Sciatic nerve (tissue), 2 donors: Measurements from ENCODE around the gene B4GALT1. TPM values are rescaled to one million over a fixed set of nuclear protein-coding genes. Genes with fewer than 3 reads are reported as not detected.

Experiments
- ATAC-seq: fragments of 200-7000 bp; cut with Tn5 transposase; one replicate; pipeline ENCODE4 v1.9.1; 2020; ENCODE audit warnings: mild to moderate bottlenecking, moderate library complexity
- DNase-seq: peaks from one replicate; pipeline ENCODE4 v3.0.0-alpha.2; 2020; ENCODE audit warnings: low spot score
- intact Hi-C: fragments of 100-400 bp; cut with DNase I; formaldehyde crosslinking; loops from one replicate; pipeline ENCODE4 v1.14.2; 2022
- total RNA-seq: library from RNA; stranded (reverse); fragmentation: NEBNext Ultra II Directional; extraction: Animal tissue kit (Norgen Biotek cat#: 25700); gene quantifications from one replicate; pipeline ENCODE4 v1.2.1, GENCODE V29; 2021
- donor health status: DM: no; HTN: no; CAD: no.
- donor health status: DM: no; HTN: no; CAD: no.

Gene B4GALT1
- total RNA-seq, 1 donor from 2014 or later: 85.3 TPM

DNA sequence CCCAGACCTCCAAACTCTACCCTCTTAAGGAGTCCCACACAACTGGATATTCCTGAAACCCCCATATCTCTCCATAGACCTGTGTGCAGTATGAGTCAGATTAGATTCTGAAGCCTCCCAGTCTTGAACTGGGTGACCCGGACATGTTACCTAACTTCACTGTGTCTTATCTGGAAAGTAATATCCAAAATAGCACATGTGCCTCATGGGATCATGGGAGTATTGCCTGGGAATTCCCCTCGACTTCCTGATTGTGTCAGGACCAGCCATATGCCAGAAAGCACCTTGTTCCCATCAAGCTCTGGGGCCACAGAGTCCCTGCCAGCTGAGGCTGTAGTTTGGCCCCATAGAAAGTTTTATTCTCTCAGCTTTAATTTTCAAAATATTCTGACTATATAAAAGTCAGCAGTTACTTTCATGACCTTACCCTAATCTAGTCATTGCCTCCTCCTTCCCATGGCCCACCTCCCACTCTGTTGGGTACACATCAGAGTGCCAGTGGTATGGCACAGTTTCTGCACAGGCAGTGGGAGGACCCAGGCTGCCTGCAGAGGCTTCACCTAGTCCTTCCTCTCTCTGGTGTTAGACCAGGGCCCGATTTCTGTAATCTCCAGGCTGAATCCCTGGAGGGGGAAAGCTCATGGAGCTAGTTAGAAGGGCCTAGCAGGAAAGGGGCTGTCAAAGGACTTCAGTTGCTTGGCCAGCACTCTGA lies 19.5 kb upstream of the B4GALT1 start:
- intact Hi-C loops: no loop called here
- ATAC-seq: peak; percentile 10
- DNase-seq: no peak

- ATAC-seq: no peak
- intact Hi-C loops: no loop called here
- no peak for DNase-seq
Measured at GRCh38 chr9:33185858-33186257, 18.7 kb upstream of the B4GALT1 start.

DNA sequence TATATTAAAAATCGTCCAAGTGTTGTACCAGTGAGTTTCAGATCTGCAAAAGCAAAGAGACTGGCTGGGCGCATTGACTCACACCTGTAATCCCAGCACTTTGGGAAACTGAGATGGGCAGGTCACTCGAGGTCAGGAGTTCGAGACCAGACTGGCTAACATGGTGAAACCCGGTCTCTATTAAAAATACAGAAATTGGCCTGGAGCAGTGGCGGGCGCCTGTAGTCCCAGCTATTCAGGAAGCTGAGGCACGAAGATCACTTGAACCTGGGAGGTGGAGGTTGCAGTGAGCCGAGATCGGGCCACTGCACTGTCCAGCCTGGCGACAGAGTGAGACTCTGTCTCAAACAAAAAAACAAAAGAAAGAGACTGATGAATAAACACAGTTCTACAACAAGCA lies 18.3 kb upstream of the B4GALT1 start:
- intact Hi-C loops: no loop called here
- DNase-seq: no peak
- ATAC-seq: no peak

GRCh38 chr9:33184963-33185362 lies 17.8 kb upstream of the B4GALT1 start:
- ATAC-seq (no peak), DNase-seq (no peak)
- intact Hi-C loops: no loop called here

- DNase-seq (no peak), ATAC-seq (peak; percentile 56)
- intact Hi-C loops: no loop called here
Measured at GRCh38 chr9:33182519-33182918, 15.4 kb upstream of the B4GALT1 start.

DNA sequence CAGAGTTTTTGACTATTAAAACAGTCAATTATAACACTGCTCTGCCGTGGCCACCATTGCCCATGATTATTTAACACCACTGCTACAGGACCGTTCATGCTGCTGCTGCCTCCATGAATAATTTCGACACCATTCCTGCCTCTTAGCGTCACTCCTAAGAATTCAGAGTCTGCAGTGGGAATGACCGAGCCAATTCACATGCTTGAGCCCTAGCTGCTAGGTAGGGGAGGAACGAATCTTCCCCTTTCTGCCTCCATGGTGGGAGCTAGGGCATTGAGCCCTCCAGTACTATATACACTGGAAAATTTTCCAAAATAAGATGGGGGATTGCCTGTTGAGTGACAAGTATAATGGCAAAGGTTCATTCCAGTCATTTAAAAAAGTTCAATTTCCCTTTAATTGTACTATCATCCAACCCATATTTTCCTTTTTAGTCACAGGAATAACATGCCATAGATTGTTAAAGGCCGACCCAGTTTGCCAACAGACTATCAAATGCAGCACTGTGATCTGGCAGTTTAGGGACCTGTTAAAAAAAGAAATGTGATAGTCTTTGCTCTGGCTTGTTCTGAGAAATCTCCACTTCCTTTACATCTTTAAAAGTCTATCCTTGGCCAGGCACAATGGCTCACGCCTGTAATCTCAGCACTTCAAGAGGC lies 13.5 kb upstream of the B4GALT1 start:
- intact Hi-C loops: no loop called here
- ATAC-seq (no peak), DNase-seq (no peak)

DNA sequence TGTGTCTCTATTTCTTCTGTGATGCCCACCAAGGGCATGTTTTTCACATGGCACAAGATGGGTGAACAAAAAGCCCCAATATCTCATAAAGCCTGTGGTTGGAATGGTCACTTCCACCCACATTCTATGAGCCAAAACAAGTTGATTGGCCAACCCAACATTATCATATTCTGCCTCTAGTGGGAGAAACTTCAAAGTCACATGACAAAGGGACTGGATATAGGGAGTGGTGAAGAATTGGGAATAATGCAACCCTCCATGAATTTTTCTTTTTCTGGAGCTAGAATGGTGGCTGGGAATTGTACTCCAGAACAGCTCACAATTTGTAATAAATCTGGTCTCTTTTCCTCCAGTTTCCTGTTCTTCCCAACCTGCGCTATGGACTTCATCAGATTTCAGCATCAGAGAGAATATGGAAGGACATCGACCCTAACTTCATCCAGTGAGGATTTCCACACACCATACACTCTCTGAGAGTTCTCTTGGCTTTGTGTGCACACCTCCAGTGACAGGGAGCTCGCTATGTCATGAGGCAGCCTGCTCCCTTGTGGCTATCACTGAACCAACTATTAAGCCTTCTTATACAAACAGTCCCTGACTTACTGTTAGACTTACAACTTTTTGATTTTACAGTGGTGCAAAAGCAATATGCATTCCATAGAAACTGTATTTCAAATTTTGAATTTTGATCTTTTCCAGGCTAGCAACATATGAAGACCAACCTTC lies 12.0 kb upstream of the B4GALT1 start:
- intact Hi-C loops: no loop called here
- DNase-seq (no peak), ATAC-seq (no peak)

- ATAC-seq: no peak
- no peak for DNase-seq
- intact Hi-C loops: no loop called here
Measured at GRCh38 chr9:33177639-33178038, 10.5 kb upstream of the B4GALT1 start.

DNA sequence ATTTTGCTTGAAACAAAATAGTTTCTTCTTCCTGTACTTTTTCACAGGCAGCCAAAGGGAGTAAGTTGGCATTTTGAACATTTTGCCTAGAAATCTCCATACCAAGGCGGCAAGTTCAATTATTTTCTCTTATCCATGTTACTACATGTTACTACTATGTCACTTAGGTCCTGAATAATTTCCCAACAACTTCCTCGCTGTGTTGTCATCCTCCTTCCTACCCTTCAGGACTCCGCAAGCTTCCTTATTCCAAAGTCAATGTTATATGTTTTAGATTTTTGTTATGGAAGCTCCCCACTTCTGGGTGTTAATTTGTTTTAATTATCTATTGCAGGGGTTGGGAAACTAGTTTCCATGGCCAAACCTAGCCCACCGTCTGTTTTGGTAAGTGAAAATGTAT lies 9.9 kb upstream of the B4GALT1 start:
- intact Hi-C loops: no loop called here
- DNase-seq (no peak), ATAC-seq (no peak)

DNA sequence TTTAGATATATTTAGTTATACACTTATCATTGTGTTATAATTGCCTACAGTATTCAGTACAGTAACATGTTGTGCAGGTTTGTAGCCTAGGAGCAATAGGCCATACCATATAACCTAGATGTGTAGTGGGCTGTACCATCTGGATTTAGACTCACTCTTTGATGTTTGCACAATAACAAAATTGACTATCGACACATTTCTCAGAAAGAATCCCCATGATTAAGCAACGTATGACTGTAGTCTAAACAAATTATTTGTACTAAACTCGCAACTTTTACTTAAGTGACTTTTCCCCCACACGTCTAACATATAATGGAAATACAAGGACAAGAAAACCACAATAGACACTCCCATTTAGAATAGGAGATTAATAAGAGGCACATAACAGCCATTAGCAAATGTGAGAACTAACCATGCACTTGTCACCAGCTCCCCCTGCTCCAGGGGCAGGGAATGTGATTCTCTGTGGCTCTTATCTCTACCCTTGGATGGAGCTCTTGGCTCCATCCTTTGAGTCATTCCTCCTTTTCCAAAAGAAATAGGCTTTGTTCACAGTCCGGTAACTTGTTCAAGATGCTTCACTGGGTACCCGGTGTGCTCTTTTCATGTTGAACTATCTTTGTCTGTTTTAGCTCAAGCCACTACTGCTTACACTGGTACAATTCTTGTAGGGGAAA lies 8.7 kb upstream of the B4GALT1 start:
- ATAC-seq: no peak
- intact Hi-C loops: no loop called here
- no peak for DNase-seq

DNA sequence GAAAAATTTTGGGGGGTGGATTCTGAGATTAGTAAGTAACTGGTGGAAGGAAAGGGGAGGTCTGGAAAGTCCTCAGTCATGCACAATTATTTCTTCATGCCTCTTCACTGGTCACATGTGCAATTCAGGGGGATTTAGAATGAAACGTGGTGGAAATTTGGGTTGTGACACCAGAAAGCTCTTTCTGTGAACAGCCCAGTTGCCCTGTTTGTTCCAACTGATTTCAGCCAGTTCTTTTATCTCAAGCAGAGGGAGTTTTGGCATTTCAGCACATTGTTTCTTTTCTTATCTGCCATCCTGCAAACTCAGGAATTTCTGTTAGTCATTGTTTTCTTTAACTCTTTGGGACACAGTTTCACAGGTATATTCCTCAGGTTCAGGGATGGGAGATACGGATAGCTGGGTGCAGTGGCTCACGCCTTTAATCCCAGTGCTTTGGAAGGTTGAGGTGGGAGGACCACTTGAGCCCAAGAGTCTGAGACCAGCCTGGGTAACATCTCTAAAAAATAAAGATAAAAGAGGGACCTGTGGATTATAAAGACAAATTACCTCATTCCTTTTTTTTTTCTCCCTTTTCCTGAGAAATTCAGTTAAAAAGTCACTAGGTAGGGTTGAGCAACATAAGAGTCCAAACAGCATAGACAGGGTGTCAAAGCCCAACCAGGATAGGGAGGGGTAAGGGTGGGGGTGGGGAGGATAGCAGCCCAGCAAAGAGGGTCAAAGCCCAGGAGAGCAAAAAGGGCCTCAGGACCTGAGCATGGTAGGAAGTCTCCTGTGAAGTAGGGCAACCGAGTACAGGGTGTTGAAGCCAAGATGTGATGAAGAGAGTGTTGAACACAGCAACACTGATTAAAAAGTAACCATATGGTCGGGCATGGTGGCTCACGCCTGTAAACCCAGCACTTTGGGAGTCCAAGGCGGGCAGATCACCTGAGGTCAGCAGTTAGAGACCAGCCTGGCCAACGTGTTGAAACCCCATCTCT lies 5.4 kb upstream of the B4GALT1 start:
- no peak for DNase-seq
- intact Hi-C loops: no loop called here
- no peak for ATAC-seq

DNA sequence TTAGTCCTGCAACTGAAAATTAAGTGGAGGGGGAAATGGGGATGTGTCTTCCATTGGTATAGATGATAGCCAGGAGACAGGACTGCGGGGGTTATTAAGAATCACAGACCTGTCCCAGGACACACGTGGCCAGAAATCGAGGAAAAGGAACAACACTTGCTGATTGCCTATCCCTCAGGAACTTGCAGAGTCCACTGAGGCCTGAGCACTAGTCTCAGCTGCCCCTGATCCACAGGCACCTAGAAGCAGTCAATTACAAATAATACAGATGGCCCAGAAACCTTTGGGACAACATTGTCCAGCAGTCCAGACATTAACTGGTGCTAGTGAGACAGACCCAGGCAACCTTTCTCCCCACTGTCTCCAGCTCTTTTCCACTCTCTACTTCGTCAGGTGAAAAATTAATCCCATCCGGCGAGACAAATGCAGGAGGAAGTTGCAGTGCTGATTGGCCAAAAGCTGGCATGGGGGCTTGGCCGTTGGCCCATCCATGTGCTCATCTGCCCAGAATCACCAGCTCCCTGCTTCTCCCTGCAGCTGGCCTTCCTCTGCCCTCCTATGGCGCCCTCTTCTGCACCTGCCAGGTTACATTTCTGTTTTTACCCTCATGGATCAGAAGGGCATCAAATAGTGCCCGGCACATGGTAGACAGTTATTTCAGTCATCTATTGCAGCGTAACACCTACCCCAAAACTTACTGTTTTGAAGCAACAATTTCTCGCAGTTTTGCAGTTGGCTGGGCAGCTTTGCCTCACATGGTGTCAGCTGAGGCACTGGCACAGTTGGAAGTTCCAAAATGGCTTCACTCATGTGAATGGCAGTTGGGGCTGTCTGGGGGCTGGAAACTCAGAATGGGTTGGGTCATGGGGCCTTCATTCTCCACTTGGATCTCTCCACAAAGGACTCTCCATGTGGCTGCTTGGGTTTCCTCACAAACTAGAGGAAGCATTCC lies 3.6 kb upstream of the B4GALT1 start:
- intact Hi-C loops: no loop called here
- DNase-seq: peak; percentile 68
- ATAC-seq: no peak

DNA sequence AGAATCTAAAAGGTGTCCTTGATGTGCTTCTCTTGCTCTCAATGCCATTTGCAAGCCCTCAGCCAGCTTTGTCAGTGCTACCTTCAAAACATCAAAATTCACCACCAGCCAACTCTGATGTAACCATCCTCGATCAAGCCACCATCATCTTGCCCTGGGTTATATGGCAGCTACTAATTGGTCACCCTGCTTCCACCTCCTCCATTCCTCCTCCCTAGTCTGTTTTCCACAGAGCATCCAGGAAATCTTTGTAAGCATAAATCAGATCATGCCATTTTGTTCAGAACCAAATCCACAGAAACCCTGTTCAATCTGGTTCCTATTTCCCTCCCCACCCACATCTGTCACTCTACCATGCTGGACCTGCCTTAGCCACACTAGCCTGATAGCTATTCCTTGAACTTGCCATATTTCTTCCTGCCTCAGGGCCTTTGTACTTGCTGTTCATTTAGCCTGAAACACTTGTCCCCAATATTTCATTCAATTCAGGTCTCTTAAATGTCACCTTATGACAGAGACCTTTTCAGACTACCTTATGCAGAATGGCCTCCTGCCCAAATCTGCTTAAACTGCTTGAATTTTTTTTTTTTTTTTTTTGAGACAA lies 1.9 kb upstream of the B4GALT1 start:
- ATAC-seq (no peak), DNase-seq (no peak)
- intact Hi-C loops: loop anchor here (10.0 kb wide), 1 partner anchor 64 kb away; no protein-coding TSS in a partner anchor

DNA sequence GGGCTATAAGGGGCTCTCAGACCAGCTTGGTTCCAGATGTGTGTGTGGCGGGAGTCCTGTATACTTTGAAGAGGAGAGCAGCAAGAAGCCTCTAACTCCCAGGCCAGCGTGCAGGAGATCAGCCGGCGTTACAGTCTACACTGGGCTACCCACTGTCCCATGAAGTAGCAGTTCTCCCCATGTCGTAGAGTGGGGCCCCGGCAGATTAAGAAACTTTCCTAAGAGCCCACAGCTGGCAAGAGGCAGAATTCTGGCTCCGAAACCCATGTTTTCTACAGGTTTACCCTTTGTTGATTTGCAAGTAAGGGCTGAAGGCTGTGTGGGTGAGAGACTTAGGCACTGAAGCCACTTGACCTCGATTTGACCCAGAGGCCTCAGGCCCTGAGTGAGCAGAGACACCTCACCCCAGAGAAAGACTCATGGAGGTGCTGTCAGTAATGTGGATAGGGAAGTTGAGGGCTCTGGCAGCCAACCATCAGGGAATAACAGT lies 881 bp upstream of the B4GALT1 start:
- ATAC-seq (peak; percentile 1), DNase-seq (peak; percentile 64)
- intact Hi-C loops: loop anchor here (10.0 kb wide), 1 partner anchor 63 kb away; no protein-coding TSS in a partner anchor

- ATAC-seq (peak; percentile 44), DNase-seq (peak; percentile 79)
- intact Hi-C loops: loop anchor here (10.0 kb wide), 1 partner anchor 62 kb away; no protein-coding TSS in a partner anchor
Measured at GRCh38 chr9:33166231-33167083, 679 bp downstream of the B4GALT1 start.
